ENCODE measurements around the gene SORBS1.
A peak's percentile ranks its signal among the peaks of the same experiment; 100 is the strongest.

Gene SORBS1

DNA sequence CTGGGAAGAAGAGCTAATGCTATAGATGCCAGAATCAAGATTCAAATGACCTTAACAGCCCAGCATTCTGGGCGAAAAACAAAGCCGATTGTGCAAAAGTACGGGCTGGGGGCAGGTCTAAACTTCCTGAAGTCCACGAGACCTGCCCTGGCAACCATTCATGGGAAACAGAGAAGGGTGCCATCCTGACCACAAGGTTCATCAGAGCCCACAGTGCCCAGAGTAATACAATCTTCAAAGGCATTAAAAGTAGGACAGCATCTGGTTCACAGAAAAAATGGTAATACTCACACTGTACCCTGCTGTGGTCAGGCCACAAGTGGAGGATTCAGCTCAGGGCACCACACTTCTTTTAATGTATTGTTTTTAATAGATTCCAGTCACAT, 36.1 kb downstream of the SORBS1 start:
- H3K4me3 Mint-ChIP-seq: no peak overlapping the region
- DNase-seq (ENCODE audit: low spot score): no peak
- H3K27ac Mint-ChIP-seq: no peak overlapping the region
- no peaks in the 10 kb centered on the region for H3K27me3 Mint-ChIP-seq (ENCODE audit: low read depth)
- no peaks in the 10 kb centered on the region for H3K9me3 Mint-ChIP-seq
- no peaks in the 10 kb centered on the region for H3K4me1 Mint-ChIP-seq (ENCODE audit: low read depth)
- no peaks in the 10 kb centered on the region for H3K36me3 Mint-ChIP-seq (ENCODE audit: low read depth)

DNA sequence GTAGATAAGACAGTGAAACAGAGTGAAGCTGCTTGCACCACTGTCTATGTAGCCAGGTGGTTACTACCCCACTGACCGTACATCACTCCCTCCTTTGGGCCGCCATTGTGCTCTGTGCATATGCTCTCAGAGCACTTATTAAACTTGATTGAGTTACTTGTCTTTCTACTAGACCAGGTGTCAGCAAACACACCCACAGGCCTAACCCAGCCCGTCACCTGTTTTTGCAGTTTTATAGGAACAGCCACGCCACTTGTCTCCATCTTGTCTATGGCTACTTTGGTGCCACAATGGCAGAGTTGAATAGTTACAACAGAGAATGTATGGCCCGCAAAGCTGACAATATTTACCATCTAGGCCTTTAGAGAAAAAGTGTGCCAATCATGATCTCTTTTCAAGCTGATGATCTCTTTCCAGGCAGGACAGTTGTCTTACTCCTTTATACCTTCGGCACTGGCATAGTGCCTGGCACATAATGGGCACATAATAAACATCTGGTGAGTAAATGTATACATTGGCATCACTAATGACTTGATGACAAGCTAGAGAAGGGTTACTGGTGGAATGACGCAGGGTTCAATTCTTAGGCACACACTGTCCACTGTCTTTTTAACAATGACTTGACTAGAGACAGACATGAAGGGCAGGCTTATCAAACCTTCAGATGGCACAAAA, 36.7 kb downstream of the SORBS1 start:
- Mint-ChIP-seq H3K27me3 (ENCODE audit: low read depth) (no peaks in the 10 kb centered on the region), H3K36me3 (ENCODE audit: low read depth) (no peaks in the 10 kb centered on the region), H3K4me3 (no peak overlapping the region), H3K9me3 (no peaks in the 10 kb centered on the region), H3K27ac (no peak overlapping the region), H3K4me1 (ENCODE audit: low read depth) (no peaks in the 10 kb centered on the region)
- DNase-seq (ENCODE audit: low spot score): no peak

- Mint-ChIP-seq H3K36me3 (ENCODE audit: low read depth) (no peaks in the 10 kb centered on the region), H3K9me3 (no peaks in the 10 kb centered on the region), H3K4me1 (ENCODE audit: low read depth) (no peaks in the 10 kb centered on the region), H3K27ac (no peak overlapping the region), H3K4me3 (no peak overlapping the region), H3K27me3 (ENCODE audit: low read depth) (no peaks in the 10 kb centered on the region)
- no peak for DNase-seq (ENCODE audit: low spot score)
Observed at GRCh38 chr10:95522117-95522516, 39.1 kb downstream of the SORBS1 start.

- DNase-seq (ENCODE audit: low spot score): no peak
- Mint-ChIP-seq H3K4me3 (no peak overlapping the region), H3K4me1 (ENCODE audit: low read depth) (no peaks in the 10 kb centered on the region), H3K27ac (no peak overlapping the region), H3K27me3 (ENCODE audit: low read depth) (no peaks in the 10 kb centered on the region), H3K9me3 (no peaks in the 10 kb centered on the region), H3K36me3 (ENCODE audit: low read depth) (no peaks in the 10 kb centered on the region)
Observed at GRCh38 chr10:95520617-95521016, 40.6 kb downstream of the SORBS1 start.

DNA sequence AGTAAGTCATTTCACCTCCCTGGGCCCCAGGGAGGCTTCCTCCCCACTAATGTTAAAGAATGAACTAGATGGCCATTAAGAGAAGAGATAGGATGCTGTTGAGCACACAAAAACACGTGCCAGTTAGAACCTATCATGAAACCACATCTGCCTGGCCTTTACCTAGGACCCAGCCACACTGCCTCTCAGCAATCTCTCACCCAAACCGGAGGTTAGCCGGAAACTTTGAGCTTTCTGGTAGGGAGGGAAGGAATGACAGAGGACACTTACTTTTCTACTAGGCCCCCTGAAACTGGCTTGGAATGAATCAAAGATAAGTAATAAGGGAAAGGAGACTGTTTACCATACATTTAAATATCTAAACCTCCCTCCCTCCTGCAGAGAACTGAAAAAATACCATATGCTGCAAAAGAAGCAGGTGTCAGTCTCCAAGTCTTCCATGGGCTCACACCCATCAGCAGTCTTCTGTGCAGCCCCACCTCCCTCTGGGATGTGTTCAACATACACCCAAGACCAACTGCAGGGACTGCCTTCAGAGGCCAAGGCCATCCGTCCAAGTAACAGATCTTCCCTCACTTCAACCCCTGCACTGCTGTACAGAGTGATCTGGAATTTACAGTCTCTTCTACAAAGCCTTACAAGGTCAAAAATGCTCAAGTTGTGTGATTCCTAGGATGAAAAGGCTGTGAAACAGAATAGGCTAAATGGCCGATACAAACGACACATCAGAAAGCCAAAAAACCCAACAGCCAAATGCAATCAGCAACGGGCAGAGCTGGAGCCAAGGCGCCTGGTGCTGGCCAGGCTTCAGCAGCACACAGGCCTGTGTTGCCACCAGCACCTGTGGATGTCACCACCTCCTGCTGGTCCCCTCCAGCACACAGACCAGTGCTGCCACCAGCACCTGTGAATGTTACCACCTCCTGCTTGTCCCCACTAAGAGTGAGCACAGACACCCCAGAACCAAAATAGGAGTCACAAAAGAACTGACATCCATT, 42.4 kb downstream of the SORBS1 start:
- no peaks in the 10 kb centered on the region for H3K27me3 Mint-ChIP-seq (ENCODE audit: low read depth)
- no peak overlapping the region for H3K27ac Mint-ChIP-seq
- DNase-seq (ENCODE audit: low spot score): no peak
- no peaks in the 10 kb centered on the region for H3K4me1 Mint-ChIP-seq (ENCODE audit: low read depth)
- no peaks in the 10 kb centered on the region for H3K9me3 Mint-ChIP-seq
- no peaks in the 10 kb centered on the region for H3K36me3 Mint-ChIP-seq (ENCODE audit: low read depth)
- H3K4me3 Mint-ChIP-seq: no peak overlapping the region

DNA sequence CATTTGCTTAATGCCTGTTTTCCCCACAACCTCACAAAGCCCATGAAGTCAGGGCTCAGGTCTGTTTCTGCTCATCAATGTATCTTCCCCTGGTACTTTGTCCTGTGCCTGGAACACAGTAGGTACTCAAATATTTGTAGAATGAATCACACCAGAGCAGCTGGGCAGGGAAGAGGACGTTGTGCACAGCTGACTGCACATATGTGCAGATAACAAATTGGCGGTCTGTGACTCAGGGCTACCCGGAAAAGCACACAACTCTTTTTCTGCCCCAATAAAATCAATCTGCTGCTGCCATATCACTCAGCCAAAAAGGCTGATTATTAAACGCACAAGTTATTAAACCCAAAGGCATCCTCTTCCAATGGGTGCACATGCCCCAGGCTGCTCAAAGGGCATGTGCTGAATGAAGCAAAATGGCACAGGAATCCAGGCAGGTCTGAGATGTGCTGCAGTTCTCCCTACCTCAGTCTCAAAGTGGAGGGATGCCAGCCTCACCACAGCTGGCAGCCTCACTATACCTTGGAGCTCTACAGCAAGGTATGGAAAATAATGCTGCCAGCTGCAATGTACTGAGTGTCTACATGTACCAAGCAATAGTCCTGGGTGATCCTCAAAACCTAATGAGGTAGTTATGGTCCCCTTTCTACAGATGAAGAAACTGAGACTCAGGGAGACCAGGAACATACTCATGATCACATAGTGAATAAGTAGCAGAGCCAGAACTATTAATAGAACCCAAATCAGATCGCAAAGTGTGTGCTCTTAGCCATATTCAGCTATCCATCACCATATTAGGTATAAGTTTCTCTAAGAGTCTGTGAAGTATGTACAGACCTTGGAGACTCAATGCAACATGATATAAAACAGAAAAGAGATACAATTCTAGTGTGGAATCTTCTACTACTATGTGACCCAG, 43.4 kb downstream of the SORBS1 start:
- H3K27me3 Mint-ChIP-seq (ENCODE audit: low read depth): no peaks in the 10 kb centered on the region
- H3K36me3 Mint-ChIP-seq (ENCODE audit: low read depth): no peaks in the 10 kb centered on the region
- H3K4me1 Mint-ChIP-seq (ENCODE audit: low read depth): no peaks in the 10 kb centered on the region
- no peak overlapping the region for H3K4me3 Mint-ChIP-seq
- DNase-seq (ENCODE audit: low spot score): no peak
- H3K9me3 Mint-ChIP-seq: no peaks in the 10 kb centered on the region
- no peak overlapping the region for H3K27ac Mint-ChIP-seq

- H3K27ac Mint-ChIP-seq: no peak overlapping the region
- no peaks in the 10 kb centered on the region for H3K4me1 Mint-ChIP-seq (ENCODE audit: low read depth)
- DNase-seq (ENCODE audit: low spot score): no peak
- H3K27me3 Mint-ChIP-seq (ENCODE audit: low read depth): peaks cover 3% of the 10 kb centered on the region
- H3K36me3 Mint-ChIP-seq (ENCODE audit: low read depth): no peaks in the 10 kb centered on the region
- no peak overlapping the region for H3K4me3 Mint-ChIP-seq
- no peaks in the 10 kb centered on the region for H3K9me3 Mint-ChIP-seq
Observed at GRCh38 chr10:95516774-95517373, 44.3 kb downstream of the SORBS1 start.

- Mint-ChIP-seq H3K27ac (no peak overlapping the region), H3K4me3 (no peak overlapping the region), H3K36me3 (ENCODE audit: low read depth) (no peaks in the 10 kb centered on the region), H3K9me3 (no peaks in the 10 kb centered on the region), H3K4me1 (ENCODE audit: low read depth) (no peaks in the 10 kb centered on the region), H3K27me3 (ENCODE audit: low read depth) (peaks cover 10% of the 10 kb centered on the region)
- DNase-seq (ENCODE audit: low spot score): peak; percentile 27
Observed at GRCh38 chr10:95513941-95514392, 47.2 kb downstream of the SORBS1 start.

DNA sequence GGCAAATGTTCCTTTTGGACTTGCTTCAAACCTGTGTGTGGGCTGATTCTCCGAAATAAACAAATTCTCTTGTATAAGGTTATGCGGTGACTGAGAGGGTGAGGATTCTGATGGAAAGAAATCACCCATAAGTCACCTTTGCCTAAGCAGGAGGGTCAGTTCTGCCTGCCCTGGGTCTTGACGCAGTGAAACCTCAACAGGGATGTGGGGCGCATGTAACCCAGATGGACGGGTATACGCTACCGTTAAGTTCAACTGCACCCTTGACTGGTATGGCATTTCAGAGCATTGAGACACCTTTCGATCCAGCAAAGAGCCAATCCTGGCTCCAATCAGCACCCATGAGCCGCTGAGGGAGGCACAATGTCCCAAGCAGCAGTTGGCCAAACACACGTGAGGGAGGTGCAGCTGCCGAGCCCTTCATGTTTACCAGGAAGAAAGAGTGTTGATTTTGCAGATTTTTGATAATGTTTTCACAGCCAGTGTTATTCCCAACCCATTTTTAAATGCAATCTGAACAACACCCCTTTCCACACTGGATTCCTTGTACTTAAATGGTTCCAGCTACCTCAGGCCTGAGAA, 48.1 kb downstream of the SORBS1 start:
- Mint-ChIP-seq H3K36me3 (ENCODE audit: low read depth) (no peaks in the 10 kb centered on the region), H3K4me1 (ENCODE audit: low read depth) (no peaks in the 10 kb centered on the region), H3K27ac (no peak overlapping the region), H3K27me3 (ENCODE audit: low read depth) (peaks cover 10% of the 10 kb centered on the region), H3K9me3 (no peaks in the 10 kb centered on the region), H3K4me3 (no peak overlapping the region)
- no peak for DNase-seq (ENCODE audit: low spot score)

DNA sequence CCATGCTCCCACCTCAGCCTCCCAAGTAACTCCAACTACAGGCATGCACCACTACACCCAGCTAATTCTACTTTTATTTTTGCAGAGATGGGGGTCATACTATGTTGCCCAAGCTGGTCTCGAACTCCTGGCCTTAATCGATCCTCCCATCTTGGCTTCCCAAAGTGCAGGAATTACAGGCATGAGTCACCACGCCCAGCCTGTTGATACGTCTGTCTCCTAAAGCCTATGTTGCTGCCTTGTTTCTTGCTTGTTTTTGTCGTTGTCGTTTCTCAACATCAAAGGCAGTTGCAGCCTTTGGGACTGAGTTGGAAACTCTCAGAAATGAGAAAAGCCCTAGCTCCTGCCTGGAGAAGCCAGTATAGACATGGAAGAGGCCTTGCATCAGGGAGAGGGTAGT, 49.9 kb downstream of the SORBS1 start:
- no peak overlapping the region for H3K27ac Mint-ChIP-seq
- H3K9me3 Mint-ChIP-seq: no peaks in the 10 kb centered on the region
- DNase-seq (ENCODE audit: low spot score): no peak
- H3K27me3 Mint-ChIP-seq (ENCODE audit: low read depth): peaks cover 10% of the 10 kb centered on the region
- no peaks in the 10 kb centered on the region for H3K36me3 Mint-ChIP-seq (ENCODE audit: low read depth)
- no peaks in the 10 kb centered on the region for H3K4me1 Mint-ChIP-seq (ENCODE audit: low read depth)
- no peak overlapping the region for H3K4me3 Mint-ChIP-seq

- H3K36me3 Mint-ChIP-seq (ENCODE audit: low read depth): no peaks in the 10 kb centered on the region
Observed at GRCh38 chr10:95509251-95509650, 51.9 kb downstream of the SORBS1 start.

GRCh38 chr10:95508730-95509129, 52.4 kb downstream of the SORBS1 start:
- no peak overlapping the region for H3K27ac Mint-ChIP-seq
- no peaks in the 10 kb centered on the region for H3K36me3 Mint-ChIP-seq (ENCODE audit: low read depth)
- H3K9me3 Mint-ChIP-seq: no peaks in the 10 kb centered on the region
- no peaks in the 10 kb centered on the region for H3K4me1 Mint-ChIP-seq (ENCODE audit: low read depth)
- peaks cover 10% of the 10 kb centered on the region for H3K27me3 Mint-ChIP-seq (ENCODE audit: low read depth)
- DNase-seq (ENCODE audit: low spot score): no peak
- no peak overlapping the region for H3K4me3 Mint-ChIP-seq

More at GRCh38 chr10:95509251-95509650, 51.9 kb downstream of the SORBS1 start:
- no peak overlapping the region for H3K27ac Mint-ChIP-seq
- DNase-seq (ENCODE audit: low spot score): no peak
- no peak overlapping the region for H3K4me3 Mint-ChIP-seq
- no peaks in the 10 kb centered on the region for H3K4me1 Mint-ChIP-seq (ENCODE audit: low read depth)
- peaks cover 10% of the 10 kb centered on the region for H3K27me3 Mint-ChIP-seq (ENCODE audit: low read depth)
- H3K9me3 Mint-ChIP-seq: no peaks in the 10 kb centered on the region

Data from T-helper 2 cell treated with Interferon-gamma antibody and Interleukin-4, amounts not matched to agents 5 μg/mL and 100 μg/mL, for 36 hours (primary cell).